Gastrocnemius medialis (tissue), 4 donors: ENCODE data around the gene VGLL4. TPM values are rescaled to one million over a fixed set of nuclear protein-coding genes. Genes with fewer than 3 reads are reported as not detected.

ENCODE experiments used
- ATAC-seq, 2 donors: fragments of 150-250 bp; one replicate each; pipeline ENCODE4 v1.9.1; 2016
- DNase-seq, 2 donors: peaks; one replicate each; pipeline ENCODE4 v3.0.0-alpha.2; 2019
- H3K27ac ChIP-seq, 4 donors: fragments of 200-600 bp; sonication (generic); 1 replicate in 1 of 4; 2 replicates in 3 of 4; pipeline ENCODE4 v1.5.1; 2016 to 2018; ENCODE audit warnings: mild to moderate bottlenecking in 2 of 4, moderate library complexity in 1 of 4
- H3K27me3 ChIP-seq, 3 donors: fragments of 200-600 bp; sonication (generic) in 2 of 3; 1 replicate in 1 of 3; 2 replicates in 2 of 3; pipeline versions ENCODE4 v1.5.1 to v1.6.0; 2016 to 2019; ENCODE audit warnings: mild to moderate bottlenecking in 1 of 3, moderate library complexity in 1 of 3
- H3K36me3 ChIP-seq, 2 donors: fragments of 200-600 bp; sonication (generic) in 1 of 2; one replicate each; pipeline ENCODE4 v1.5.1; 2017 to 2018
- H3K4me1 ChIP-seq, 2 donors: fragments of 200-600 bp; sonication (generic) in 1 of 2; one replicate each; pipeline ENCODE4 v1.5.1; 2016 to 2017; ENCODE audit warnings: mild to moderate bottlenecking in 2 of 2
- H3K4me3 ChIP-seq, 4 donors: fragments of 200-600 bp; sonication (generic) in 3 of 4; 1 replicate in 1 of 4; 2 replicates in 3 of 4; pipeline ENCODE4 v1.5.1; 2016 to 2019; ENCODE audit warnings: mild to moderate bottlenecking in 2 of 4
- H3K9me3 ChIP-seq, 3 donors: fragments of 200-600 bp; sonication (generic) in 2 of 3; 1 replicate in 1 of 3; 2 replicates in 2 of 3; pipeline ENCODE4 v1.5.1; 2016 to 2019
- CTCF ChIP-seq, 5 experiments: fragments of 450-650 bp in 3 of 5; fragments of 200-600 bp in 2 of 5; sonication (generic) in 2 of 5; IDR thresholded peaks in 4 of 5; conservative IDR thresholded peaks in 1 of 5; 1 replicate in 4 of 5; 2 replicates in 1 of 5; pipeline ENCODE4 v1.5.1; 2016 to 2019; ENCODE audit warnings: antibody characterized with exemption in 5 of 5, mild to moderate bottlenecking in 3 of 5, moderate library complexity in 3 of 5
- POLR2A ChIP-seq, 2 donors: fragments of 450-650 bp; IDR thresholded peaks; one replicate each; pipeline ENCODE4 v1.6.1; 2017; ENCODE audit warnings: antibody characterized with exemption in 2 of 2, mild to moderate bottlenecking in 2 of 2, moderate library complexity in 2 of 2
- in situ Hi-C, 4 donors: fragments of 200-750 bp; cut with MboI; loops; one replicate each; pipeline versions ENCODE4 v1.15.0 to v1.8.0; 2017; ENCODE audit warnings: low sequenced_read_pairs in 4 of 4
- intact Hi-C: fragments of 100-400 bp; cut with DNase I; formaldehyde crosslinking; loops from one replicate; pipeline ENCODE4 v1.15.1; 2023; ENCODE audit warnings: low total_unique reads
- total RNA-seq, 4 donors: library from RNA; depleted of rRNA; stranded (reverse); fragments of >200 nt; gene quantifications; one replicate each; pipeline versions ENCODE4 v1.1.0 to v1.2.3, GENCODE V29; 2016

VGLL4 gene
- total RNA-seq, 4 donors from 2014 or later = 8.9 to 20.9 (median 12.8) TPM

GRCh38 chr3:11634974-11635612 lies 8.6 kb downstream of the VGLL4 start:
- DNase-seq = no peak
- H3K9me3 ChIP-seq = no peaks in the 10 kb centered on the region
- TF ChIP-seq POLR2A (IDR thresholded peaks at IDR 0.05) (no peak), CTCF (IDR thresholded peaks at IDR 0.05 in 4 of 5, conservative IDR thresholded peaks at IDR 0.05 in 1 of 5) (no peak)
- in situ Hi-C loops (no loop called here), intact Hi-C loops (no loop called here)
- H3K36me3 ChIP-seq = no peaks in the 10 kb centered on the region
- H3K4me1 ChIP-seq = peaks cover 85 to 91% of the 10 kb centered on the region in 2 donors
- H3K27me3 ChIP-seq = no peaks in the 10 kb centered on the region
- ATAC-seq = no peak
- H3K4me3 ChIP-seq = no peak overlapping the region
- peak overlapping the region; percentile 57 to 94 (median 90) for H3K27ac ChIP-seq

GRCh38 chr3:11634081-11634635 lies 9.6 kb downstream of the VGLL4 start:
- no peaks in the 10 kb centered on the region for H3K27me3 ChIP-seq
- H3K4me1 ChIP-seq = peaks cover 85 to 90% of the 10 kb centered on the region in 2 donors
- ATAC-seq (peak in 1 of 2 donors; percentile 22), DNase-seq (no peak)
- intact Hi-C loops (no loop called here), in situ Hi-C loops (no loop called here)
- TF ChIP-seq POLR2A (IDR thresholded peaks at IDR 0.05) = no peak
- TF ChIP-seq CTCF (IDR thresholded peaks at IDR 0.05 in 4 of 5, conservative IDR thresholded peaks at IDR 0.05 in 1 of 5) = no peak
- H3K4me3 ChIP-seq = no peak overlapping the region
- peak overlapping the region; percentile 57 to 94 (median 90) for H3K27ac ChIP-seq
- no peaks in the 10 kb centered on the region for H3K36me3 ChIP-seq
- H3K9me3 ChIP-seq = no peaks in the 10 kb centered on the region

- intact Hi-C loops (no loop called here), in situ Hi-C loops (no loop called here)
- H3K9me3 ChIP-seq = no peaks in the 10 kb centered on the region
- no peaks in the 10 kb centered on the region for H3K27me3 ChIP-seq
- peak overlapping the region; percentile 57 to 94 (median 90) for H3K27ac ChIP-seq
- no peaks in the 10 kb centered on the region for H3K36me3 ChIP-seq
- no peak for ATAC-seq
- no peak overlapping the region for H3K4me3 ChIP-seq
- H3K4me1 ChIP-seq = peaks cover 79% of the 10 kb centered on the region in 2 donors
- no peak for TF ChIP-seq CTCF (IDR thresholded peaks at IDR 0.05 in 4 of 5, conservative IDR thresholded peaks at IDR 0.05 in 1 of 5)
- no peak for TF ChIP-seq POLR2A (IDR thresholded peaks at IDR 0.05)
- no peak for DNase-seq
Observed at GRCh38 chr3:11632966-11633365, 10.7 kb downstream of the VGLL4 start.

GRCh38 chr3:11632564-11632963 lies 11.2 kb downstream of the VGLL4 start:
- ATAC-seq (no peak), DNase-seq (no peak)
- no peaks in the 10 kb centered on the region for H3K36me3 ChIP-seq
- intact Hi-C loops (no loop called here), in situ Hi-C loops (no loop called here)
- no peaks in the 10 kb centered on the region for H3K9me3 ChIP-seq
- no peaks in the 10 kb centered on the region for H3K27me3 ChIP-seq
- TF ChIP-seq POLR2A (IDR thresholded peaks at IDR 0.05) (no peak), CTCF (IDR thresholded peaks at IDR 0.05 in 4 of 5, conservative IDR thresholded peaks at IDR 0.05 in 1 of 5) (no peak)
- H3K27ac ChIP-seq = peak overlapping the region; percentile 57 to 94 (median 90)
- peaks cover 75 to 78% of the 10 kb centered on the region in 2 donors for H3K4me1 ChIP-seq
- no peak overlapping the region for H3K4me3 ChIP-seq
